Stimulated activated CD4-positive, alpha-beta T cell treated with anti-CD3 and anti-CD28 coated beads, Interleukin-2, amount 100 ng/mL, for 4 hours (primary cell): ENCODE results near the gene TCTA.

ENCODE experiments used
- DNase-seq: peaks from one replicate; pipeline ENCODE4 v3.0.0-alpha.2; 2020; ENCODE audit warnings: low read depth

TCTA gene

DNA sequence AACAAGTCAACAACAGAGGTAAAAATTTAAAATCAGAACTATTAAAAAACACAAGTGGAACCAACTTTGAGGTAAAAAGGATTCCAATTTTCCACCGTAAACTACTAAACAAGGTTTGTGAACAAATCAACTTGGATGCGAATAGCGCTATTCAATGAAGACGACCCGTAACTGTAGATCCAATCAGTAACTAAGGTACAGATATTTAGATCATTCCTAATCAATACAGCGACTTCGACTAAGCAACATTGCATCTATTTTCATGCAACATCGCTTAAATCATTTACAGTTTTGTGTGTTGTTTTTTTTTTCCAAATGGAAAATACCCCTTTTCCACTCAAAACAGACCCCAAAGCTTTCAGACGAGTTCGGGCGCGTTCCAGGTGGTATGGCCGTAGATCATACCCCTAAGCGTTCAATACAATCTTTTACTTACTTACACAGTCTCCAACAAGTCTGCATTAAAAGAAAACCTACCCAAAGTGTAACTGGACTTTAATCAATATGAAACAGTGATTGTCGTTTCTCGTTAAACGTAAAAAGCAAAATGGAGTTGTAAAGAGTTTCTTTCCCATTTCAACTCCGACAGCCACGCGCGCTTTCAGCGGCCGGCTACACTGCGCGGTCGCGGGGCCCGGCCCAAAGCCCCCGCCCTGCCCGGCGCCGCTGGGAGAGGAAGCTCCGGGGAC, 1.2 kb upstream of the TCTA start:
- no peak for DNase-seq

- peak; percentile 18 for DNase-seq
These were observed 672 bp upstream of the TCTA start for GRCh38 chr3:49411535-49411967.

GRCh38 chr3:49412632-49413337, 562 bp downstream of the TCTA start:
- DNase-seq = no peak

GRCh38 chr3:49413338-49413734, 1.1 kb downstream of the TCTA start:
- no peak for DNase-seq

- DNase-seq = no peak
These were observed 2.5 kb downstream of the TCTA start for GRCh38 chr3:49414753-49415152.

GRCh38 chr3:49415931-49416601, 3.8 kb downstream of the TCTA start:
- peak; percentile 55 for DNase-seq

DNA sequence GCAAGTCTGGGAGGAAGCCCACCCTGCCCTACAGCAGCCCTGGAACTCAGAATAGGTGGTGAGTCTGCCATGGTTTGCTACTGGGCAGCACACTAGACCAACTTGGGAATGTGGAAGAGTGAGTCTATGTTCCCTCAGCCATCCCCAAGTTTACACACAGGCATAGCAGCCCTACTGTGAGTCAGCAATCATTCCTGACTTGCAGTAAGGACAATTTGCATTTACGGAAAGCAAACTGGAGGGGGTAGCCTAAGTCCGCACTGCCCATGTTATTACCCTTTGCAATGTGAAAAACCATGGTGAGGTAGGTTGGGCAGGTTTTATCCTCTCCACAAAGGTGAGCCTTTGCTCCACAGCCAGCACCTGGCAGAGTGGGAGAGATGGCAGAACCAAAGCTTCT, 4.6 kb downstream of the TCTA start:
- no peak for DNase-seq

GRCh38 chr3:49417516-49418120, 5.4 kb downstream of the TCTA start:
- DNase-seq = no peak

DNA sequence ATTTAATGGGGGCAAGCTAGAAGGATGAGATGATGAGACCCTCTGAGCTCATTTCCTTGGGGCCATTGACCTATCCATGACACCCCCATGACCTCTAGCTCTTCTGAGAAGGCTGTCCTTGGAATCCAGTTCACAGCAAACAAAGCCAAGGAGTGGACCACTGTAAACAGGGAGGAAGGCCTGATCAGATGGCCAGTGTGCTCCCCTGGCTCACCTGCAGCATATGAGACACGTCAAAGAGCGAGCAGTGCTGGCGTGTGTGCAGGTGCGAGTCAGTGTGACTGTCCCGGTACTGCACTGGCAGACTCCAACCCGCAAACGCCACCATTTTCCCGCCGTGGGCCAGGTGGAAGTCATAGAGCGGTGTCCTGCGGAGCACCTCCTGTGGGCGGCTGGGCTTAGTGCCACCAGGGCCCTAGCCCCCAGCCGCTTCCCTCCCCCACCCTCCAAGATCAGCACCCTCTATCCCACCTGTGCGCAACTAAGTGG, 9.7 kb downstream of the TCTA start:
- no peak for DNase-seq

DNA sequence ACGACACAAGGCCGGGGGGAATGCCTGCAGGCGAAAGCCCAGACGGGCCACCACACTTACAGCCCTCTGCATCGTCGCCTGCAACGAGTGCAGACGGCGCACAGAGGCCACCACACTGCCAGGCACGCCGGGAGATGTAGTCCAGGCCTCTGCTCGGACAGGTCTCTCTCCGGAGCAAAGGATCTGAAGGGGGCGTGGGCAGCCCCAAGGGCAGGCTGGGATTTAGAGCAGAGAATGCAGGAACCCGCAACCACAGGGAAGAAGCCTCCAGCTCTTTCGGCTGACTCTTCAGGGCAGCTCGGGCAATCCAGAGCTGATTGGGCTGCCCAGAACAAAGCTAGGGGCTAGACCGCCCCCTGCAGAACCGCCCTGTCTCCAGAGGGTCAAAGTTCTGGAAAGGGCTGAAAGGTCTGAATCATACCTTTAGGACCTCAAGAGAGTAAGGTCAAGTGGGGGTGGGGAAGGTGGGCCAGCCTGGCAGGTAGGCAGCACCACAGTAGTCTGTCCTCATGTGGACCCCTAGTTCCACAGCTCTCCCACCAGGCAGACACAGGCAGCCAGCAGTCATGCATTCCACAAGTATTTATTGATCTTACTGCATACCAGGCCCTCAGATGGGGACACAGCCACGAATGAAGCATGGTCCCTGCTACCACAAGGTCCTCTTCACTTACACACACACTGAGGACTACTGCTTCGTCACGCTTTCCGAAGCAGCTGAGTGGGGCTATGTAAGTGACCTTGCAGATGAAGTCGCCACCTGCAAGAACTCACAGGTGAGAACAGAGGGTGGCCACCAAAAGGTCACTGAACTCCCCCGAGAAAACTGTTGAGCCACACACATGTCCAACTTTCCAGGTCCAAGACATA, 10.4 kb downstream of the TCTA start, which contains the start of gene AMT:
TSS of gene AMT (minus strand) at position 95 of the 870 bp plus-strand sequence. CDS start at position 72, 23 bp downstream.
- no peak for DNase-seq

DNA sequence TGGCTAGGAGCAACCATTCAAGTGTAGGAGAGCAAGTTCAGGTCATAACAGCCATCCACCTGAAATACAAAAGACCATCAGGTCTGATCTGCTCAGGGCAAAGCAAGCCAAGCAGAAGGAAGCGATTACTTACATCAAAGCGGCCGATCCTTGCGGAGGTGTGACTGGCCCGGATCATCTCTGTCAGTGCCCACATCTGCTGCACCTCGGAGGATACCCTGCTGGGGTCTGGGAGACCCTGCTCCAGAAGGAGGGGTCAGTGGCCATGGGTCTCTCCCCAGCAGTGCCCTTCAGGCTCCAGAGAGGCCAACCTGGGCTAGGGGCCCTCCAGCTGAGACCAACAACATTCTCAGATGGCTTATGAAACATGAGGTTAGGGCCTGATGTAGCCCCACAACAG, 12.6 kb downstream of the TCTA start:
- no peak for DNase-seq

- DNase-seq = no peak
These were observed 15.4 kb downstream of the TCTA start for GRCh38 chr3:49427586-49427985.

DNA sequence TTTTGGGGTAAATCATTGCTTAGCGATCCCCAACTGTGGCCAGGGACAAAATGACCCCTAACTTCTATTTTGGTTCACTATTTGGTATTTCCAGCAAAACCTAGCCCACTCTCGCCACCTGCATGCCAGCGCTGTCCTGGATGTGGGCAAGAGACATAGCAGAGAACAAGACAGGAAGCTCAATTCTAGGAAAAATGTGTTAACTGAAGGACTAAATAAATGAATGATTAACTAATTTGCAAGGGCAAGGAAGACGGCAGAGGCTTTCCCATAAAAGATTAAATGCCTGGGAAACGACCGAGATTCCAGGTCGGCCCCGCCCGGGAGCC, 16.5 kb downstream of the TCTA start:
- no peak for DNase-seq

DNA sequence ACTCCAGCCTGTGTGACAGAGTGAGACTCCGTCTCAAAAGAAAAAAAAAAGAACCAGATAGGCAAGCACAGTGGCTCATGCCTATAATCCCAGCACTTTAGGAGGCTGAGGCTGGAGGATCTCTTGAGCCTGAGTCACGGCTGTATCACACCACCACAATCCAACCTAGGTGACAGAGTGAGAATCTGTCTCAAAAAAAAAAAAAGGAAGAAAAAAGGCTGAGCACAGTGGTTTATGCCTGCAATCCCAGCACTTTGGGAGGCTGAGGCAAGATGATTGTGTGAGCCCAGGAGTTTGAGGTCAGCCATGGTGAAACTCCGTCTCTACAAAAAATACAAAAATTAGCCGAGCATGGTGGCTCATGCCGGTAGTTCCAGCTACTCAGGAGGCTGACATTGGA, 22.5 kb downstream of the TCTA start:
- DNase-seq = no peak

DNA sequence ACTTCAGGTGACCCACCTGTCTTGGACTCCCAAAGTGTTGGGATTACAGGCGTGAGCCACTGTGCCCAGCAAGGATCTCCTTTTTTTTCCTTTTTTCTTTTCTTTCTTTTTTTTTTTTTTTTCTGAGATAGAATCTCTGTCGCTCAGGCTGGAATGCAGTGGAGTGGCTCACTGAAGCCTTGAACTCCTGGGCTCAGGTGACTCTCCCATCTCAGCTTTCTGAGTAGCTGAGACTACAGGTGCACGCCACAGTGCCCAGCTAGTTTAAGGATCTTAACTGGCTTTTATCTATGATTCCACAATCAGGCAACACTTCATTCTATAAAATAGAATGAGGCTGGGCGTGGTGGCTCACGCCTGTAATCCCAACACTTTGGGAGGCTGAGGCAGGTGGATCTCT, 33.2 kb downstream of the TCTA start:
- no peak for DNase-seq

GRCh38 chr3:49453621-49454020, 41.4 kb downstream of the TCTA start:
- no peak for DNase-seq

DNA sequence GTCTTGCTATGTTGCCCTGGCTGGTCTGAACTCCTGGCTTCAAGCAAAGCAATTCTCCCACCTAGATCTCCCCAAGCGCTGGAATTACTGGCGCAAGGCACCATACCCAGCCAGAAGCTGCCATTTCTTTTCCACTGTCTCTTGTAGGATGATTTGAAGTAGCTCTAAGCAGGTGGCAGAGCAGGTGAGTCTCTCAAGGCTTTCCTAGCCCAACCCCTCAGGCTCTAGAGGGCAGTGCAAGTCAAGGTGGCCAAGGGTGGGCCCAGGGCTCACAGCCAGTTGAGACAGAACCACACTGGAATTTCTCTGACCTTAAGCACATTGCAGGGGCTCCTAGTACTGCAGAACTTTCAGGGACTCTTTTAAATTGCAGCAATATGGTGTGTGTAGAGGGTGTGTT, 42.2 kb downstream of the TCTA start:
- no peak for DNase-seq

GRCh38 chr3:49454898-49455681, 42.9 kb downstream of the TCTA start:
- no peak for DNase-seq

DNA sequence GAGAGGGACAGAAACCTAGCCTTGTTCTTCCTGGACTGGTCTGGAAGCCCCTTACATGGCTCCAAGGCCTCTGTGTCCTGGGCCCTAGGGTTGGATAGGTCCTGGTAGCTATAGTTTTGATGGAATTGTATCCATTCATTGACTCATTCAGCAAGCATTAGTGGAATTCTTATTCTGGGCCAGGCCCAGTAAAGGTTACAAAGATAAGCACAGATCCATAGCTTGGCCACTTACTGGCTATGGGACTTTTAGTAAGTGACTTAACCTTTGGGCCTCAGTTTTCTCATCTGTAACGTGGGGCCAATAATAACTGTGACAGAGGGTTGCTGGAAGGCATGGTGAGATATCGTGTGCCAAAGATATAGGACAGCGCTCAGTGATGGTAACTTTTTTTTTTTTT, 44.2 kb downstream of the TCTA start:
- no peak for DNase-seq

- DNase-seq = no peak
These were observed 48.1 kb downstream of the TCTA start for GRCh38 chr3:49460188-49460890.
